ENCODE data around the gene HTT.

DNA sequence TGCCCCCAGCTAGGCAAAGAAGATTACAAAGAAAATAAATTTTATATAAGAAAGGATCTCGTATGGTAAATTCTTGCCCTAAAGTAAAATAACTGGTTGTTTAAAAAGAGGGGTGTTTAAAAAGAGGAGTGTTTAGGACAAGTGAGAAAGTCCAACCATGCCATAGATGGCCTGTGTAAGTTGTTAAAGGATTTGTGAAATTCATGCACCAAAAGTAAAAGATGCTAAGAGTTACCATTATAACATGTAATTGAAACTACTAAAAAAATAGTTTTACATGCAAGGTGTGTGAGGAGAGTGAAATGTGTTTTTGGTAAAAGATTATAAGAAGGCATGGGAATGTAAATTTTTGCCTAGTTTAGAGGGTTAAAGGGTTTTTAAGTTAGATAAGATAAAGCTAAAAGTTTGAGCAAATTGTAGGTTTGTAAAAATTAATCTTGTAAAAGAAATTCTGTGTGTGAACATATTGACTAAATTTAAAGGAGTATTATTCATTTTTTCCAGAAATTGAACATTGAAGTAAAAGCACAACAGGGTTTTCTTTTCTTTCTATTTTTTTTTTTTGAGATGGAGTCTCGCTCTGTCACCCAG is 20.2 kb upstream of the HTT start:
- TF ChIP-seq, protein P1, sequence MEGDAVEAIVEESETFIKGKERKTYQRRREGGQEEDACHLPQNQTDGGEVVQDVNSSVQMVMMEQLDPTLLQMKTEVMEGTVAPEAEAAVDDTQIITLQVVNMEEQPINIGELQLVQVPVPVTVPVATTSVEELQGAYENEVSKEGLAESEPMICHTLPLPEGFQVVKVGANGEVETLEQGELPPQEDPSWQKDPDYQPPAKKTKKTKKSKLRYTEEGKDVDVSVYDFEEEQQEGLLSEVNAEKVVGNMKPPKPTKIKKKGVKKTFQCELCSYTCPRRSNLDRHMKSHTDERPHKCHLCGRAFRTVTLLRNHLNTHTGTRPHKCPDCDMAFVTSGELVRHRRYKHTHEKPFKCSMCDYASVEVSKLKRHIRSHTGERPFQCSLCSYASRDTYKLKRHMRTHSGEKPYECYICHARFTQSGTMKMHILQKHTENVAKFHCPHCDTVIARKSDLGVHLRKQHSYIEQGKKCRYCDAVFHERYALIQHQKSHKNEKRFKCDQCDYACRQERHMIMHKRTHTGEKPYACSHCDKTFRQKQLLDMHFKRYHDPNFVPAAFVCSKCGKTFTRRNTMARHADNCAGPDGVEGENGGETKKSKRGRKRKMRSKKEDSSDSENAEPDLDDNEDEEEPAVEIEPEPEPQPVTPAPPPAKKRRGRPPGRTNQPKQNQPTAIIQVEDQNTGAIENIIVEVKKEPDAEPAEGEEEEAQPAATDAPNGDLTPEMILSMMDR (IDR thresholded peaks at IDR 0.05): no peak
- TF ChIP-seq POLR2A (IDR thresholded peaks at IDR 0.05): no peak
